ENCODE data around the gene MRPS2.

The MRPS2 gene

DNA sequence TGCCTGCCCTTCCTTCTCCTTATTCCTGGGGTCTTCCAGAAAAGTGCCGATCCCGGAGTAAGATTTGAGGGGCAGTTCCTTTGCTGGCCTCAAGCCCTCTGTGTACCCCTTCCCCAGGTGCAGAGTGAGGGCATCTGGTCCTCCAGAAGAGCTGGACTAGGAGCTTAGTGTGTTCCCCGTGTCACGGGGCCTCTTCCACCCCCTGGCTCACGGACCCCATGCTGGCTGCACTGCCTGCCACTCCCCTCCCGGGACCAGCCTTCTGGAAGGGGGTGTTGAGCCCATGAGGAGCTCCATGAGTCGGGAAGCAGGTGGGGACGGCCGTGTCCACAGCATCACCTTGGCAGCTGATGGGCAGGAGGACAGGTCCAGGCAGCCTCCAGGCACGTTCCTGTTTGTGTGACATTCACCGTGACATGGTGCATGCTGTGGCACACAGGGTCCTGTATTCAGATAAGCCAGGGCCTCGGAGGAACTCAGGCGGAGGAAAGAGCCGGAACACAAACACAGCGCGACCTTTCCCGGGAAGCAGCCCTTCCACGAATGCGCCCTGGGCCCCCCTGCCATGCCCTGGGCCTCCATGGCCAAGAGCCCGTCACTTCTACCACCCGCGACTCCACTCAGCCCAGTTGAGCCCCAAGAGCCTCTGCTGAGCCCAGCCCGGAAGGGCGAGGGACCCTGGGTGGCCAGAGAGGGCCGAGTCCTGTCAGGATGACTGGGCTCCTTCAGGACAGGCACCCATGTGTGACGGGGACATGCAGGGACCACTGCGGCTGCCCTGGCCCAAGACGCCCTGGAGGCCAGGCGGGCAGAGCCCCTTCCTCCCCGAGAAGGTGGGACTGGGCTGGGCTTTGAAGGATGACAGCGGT lies 14.8 kb downstream of the MRPS2 start:
- no peak overlapping the region for H3K27ac ChIP-seq
- TF ChIP-seq, protein P1, sequence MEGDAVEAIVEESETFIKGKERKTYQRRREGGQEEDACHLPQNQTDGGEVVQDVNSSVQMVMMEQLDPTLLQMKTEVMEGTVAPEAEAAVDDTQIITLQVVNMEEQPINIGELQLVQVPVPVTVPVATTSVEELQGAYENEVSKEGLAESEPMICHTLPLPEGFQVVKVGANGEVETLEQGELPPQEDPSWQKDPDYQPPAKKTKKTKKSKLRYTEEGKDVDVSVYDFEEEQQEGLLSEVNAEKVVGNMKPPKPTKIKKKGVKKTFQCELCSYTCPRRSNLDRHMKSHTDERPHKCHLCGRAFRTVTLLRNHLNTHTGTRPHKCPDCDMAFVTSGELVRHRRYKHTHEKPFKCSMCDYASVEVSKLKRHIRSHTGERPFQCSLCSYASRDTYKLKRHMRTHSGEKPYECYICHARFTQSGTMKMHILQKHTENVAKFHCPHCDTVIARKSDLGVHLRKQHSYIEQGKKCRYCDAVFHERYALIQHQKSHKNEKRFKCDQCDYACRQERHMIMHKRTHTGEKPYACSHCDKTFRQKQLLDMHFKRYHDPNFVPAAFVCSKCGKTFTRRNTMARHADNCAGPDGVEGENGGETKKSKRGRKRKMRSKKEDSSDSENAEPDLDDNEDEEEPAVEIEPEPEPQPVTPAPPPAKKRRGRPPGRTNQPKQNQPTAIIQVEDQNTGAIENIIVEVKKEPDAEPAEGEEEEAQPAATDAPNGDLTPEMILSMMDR (conservative IDR thresholded peaks at IDR 0.05) = no peak

DNA sequence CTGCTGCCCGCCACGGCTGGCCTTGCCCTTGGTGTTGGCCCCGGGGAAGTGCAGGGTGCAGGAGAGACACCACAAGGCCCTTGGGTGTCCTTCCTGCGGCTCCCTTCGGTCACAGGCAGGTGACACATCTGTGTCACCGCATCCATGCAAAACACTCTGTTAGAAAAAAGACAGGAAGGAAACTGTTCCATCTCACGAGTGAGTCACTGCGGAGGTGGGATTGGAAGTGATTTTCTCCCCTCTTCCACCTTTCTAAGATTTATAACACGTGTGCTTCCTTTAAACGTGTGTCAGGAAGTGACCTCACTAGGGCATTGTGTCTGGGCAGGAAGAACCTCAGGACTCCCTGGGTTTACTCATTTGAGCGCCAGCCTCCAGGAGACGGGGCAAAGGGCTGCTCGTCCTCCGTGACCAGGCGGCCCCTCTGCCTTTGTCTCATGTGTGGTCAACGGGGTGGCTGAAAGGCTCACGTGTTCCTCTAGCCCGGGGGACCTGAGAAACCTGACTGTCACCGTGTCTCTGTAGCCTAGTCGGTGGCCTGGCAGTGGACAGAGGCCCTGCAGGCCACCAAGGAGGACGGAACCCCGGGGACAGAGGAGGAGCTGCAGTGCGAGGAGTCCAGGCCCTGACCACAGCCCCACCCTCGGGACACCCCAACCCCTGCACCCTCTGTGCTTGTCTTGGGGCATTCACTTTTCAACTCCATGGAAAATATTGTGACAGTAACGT lies 15.8 kb downstream of the MRPS2 start:
- no peak overlapping the region for H3K27ac ChIP-seq
- TF ChIP-seq, protein P1 (conservative IDR thresholded peaks at IDR 0.05) = no peak

DNA sequence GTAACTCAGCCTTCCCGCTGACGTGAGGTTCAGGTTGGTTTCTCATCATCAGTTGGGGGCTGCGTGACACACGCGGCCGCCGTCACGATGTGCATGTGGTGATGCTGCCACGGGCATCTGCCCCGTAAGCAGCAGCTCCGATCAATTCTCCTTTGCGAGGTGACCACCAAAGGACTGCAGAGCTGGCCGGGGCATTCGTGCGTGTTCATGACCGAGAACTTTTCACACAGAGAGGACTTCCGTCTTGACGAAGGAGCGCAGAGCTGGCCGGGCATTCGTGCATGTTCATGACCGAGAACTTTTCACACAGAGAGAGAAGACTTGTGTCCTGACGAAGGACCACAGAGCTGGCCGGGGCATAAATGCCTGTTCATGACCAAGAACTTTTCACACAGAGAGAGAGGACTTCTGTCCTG lies 16.9 kb downstream of the MRPS2 start:
- TF ChIP-seq, protein P1 (conservative IDR thresholded peaks at IDR 0.05) = no peak

DNA sequence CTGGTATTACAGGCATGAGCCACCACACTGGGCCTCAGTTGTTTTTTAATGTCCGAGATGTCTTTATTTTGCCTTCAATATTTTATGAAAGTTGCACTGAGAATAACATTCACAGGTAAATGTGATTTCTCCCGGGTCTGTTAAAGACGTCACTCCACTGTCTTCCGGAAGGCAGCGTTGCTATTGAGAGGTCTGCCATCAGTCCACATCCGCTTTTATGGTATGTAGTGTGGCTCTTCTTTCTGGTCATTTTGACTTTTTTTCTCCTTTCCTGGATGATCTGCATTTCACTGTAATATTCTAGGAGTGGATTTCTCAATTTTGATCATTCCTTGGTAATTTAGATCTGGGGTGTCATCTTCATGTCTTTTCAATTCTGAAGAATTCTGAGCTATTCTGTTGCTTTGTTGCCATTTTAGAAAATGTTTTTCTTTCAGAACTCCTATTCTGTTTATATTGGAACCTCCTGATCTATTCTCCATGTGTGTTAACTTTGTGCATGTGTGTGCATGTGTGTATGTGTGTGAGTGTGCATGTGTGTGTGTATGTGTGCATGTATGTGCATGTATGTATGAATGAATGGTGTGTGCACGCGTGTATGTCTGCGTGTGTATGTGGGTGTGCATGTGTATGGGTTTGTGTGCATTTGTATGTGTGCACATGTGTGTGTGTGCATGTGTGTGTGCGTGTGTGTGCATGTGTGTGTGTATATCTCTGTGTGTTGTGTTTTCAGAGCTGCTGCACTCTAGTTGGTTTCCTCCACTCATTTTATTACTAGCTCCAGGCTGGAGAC lies 18.9 kb downstream of the MRPS2 start:
- TF ChIP-seq, protein P1 (conservative IDR thresholded peaks at IDR 0.05) = no peak
- H3K27ac ChIP-seq = no peak overlapping the region

More for the DNA sequence above, 16.9 kb downstream of the MRPS2 start:
- no peak overlapping the region for H3K27ac ChIP-seq

DNA sequence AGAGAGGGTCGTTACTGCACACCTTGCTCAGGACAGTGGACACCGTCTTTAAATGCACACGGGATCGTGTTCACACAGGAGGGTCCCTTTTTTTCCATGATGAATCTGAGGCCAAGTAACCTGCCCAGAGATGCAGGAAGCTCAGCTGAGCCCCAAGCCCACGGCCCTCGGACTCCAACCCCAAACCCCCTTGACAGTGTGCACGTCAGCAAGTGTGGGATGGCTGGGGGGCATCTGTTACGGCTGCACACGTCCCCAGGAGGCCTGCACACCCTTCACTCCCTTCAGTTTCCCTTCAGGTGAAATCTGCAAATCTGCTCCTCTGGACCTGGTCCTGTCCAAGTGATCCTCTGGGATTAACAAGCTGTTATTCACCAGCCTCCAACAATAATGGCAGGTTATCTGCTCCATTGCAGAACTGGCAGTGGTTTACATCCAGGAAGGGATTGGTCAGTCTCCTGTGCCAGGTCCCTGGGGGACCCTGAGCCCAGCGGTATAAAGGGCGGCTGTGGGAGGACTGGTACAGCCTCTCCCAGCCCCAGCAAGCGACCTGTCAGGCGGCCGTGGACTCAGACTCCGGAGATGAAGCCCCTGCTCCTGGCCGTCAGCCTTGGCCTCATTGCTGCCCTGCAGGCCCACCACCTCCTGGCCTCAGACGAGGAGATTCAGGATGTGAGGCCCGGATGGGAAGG lies 20.6 kb downstream of the MRPS2 start, which contains the start of gene LCN1:
Gene LCN1, plus strand, starts transcription at position 525 of the 692 bp plus-strand sequence. Its CDS starts 58 bp downstream, at position 583.
- H3K27ac ChIP-seq = no peak within 1 kb of the TSS
- TF ChIP-seq, protein P1 (conservative IDR thresholded peaks at IDR 0.05) = no peak

DNA sequence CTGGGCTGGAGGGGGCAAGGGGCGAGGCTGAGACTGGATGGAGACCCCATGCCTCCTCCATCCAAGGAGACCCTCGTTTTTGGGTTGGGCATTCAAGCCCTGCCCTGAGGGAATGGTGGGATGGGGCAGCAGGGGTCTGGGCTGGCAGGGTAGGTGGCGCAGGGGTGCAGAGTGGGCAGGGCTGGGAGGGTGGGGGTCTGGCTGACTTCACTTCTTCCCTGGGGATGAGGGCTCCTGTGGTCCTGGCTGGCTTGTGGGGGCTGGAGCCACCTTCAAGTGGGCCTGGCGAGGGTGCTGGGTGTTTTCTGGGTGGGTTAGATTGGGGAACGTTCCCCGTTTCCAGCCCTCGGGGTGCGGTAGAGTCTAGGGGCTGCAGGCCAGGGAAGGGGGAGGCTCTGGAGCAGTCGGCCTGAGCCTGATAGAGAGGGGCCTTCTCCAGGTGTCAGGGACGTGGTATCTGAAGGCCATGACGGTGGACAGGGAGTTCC lies 21.2 kb downstream of the MRPS2 start:
- H3K27ac ChIP-seq = no peak overlapping the region
- TF ChIP-seq, protein P1 (conservative IDR thresholded peaks at IDR 0.05) = no peak
